NCI-H1417 (cell line): ENCODE measurements around the gene CSTF2T.
A peak's percentile ranks its signal among the peaks of the same experiment; 100 is the strongest.
"Not testable (repeated sequence)": the region's sequence is repeated elsewhere in the genome, so short reads cannot be mapped to it uniquely, and the experiment has no call there.

Source experiments
- DNase-seq, 3 experiments: peaks; one replicate each; lab custom pipeline; 2025; lab: John Stamatoyannopoulos, UW

Gene CSTF2T

GRCh38 chr10:51698473-51699063 is 827 bp downstream of the CSTF2T start:
- no peak for DNase-seq

GRCh38 chr10:51696251-51696650 is 3.1 kb downstream of the CSTF2T start:
- DNase-seq: no peak

DNA sequence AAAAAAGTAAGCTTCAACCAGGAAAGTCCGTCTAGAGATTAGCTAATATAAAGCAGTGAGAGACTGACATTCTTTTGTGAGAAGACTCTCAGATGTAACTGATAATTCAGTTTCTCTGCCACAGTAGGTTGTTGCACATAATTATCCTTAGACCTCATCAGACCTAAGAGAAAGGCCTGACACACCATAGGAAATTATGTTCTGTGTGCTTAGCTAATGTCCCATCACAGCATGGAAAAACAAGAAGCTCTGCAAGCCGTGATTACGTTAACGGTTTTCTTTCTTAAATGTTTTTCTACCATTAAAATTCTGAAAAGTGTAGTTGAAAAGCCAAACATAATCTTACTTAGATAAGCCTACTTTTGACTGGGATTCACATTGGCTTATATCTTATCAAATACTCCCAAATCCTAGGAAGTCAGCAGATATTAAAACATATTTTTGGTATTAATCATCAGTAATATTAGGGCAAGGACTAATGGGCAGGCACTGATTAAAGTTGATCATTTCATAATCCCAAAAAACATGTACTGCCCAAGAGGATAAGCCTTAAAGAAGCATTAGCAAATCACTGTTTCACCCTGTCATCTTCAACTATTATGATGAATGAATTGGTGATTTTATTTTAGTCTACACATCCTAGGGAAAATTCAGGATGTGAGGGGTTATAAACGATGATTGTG is 5.2 kb downstream of the CSTF2T start:
- no peak for DNase-seq

DNA sequence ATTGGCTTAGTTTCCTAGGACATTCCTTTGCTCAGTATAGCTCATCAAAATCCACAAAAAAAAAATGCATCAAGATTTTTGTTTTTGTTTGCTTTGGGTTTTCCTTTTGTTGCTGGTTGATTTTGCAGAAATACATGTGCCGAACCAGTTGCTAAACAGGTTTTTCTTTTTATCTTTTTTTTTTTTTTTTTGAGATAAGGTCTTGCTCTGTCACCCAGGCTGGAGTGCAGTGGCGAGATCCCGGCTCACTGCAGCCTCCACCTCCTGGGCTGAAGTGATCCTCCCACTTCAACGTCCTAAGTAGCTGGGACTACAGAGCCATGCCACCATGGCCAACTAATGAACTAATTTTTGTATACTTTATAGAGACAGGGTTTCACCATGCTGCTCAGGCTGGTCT is 8.3 kb downstream of the CSTF2T start:
- DNase-seq: no peak

DNA sequence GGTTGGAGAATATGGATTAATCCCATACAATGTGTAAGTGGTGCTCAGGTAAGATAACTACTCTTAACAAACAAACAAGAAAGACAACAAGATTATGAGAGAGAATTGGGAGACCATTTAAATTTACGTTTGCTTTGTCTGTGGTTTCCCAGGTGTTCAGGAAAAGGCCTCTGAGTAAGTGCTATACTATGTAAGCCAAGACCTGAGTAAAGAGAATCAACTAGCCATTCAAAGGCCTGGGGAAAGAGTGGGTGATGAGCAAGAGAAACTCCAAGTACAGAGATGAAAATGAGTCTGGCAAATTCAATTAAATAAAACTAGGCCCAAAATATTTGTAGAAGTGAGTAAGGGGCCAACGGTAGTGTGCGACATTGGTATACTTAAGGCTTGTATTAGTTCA is 9.9 kb downstream of the CSTF2T start:
- DNase-seq: no peak

DNA sequence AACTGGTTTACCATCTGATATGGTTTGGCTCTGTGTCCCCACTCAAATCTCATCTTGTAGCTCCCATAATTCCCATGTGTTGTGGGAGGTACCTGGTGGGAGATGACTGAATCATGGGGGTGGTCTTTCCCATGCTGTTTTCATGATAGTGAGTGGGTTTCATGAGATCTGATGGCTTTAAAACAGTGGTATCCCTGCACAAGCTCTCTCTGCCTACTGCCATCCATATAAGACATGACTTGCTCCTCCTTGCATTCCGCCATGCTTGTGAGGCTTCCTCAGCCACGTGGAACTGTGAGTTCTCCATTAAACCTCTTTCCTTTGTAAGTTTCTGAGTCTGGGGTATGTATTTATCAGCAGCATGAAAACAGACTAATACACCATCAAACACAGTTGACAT is 10.6 kb downstream of the CSTF2T start:
- not testable (repeated sequence) for DNase-seq

DNA sequence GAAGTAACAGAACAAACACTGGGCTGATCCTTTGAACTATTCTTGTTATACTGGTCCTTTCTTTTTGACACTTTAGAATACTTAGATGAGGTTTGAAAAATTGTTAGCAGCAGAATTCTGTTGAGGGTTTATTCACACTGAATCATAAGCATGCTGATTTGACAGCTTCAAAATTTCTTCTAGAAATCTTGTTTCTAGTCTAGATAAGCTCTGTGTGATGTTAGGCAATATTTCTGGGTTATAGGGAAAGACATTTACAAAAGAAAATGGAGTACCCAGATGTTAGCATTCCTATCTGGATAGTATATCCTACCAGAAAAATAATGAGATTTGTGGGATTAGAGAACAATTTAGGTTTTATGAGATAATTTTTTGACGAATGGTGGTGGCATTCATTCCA is 12.1 kb downstream of the CSTF2T start:
- no peak for DNase-seq

- DNase-seq: no peak
Measured at GRCh38 chr10:51685768-51686167, 13.6 kb downstream of the CSTF2T start.

- DNase-seq: no peak
Measured at GRCh38 chr10:51683031-51683691, 16.2 kb downstream of the CSTF2T start.

GRCh38 chr10:51679841-51680240 is 19.6 kb downstream of the CSTF2T start:
- DNase-seq: no peak

- DNase-seq: no peak
Measured at GRCh38 chr10:51675088-51675487, 24.3 kb downstream of the CSTF2T start.

DNA sequence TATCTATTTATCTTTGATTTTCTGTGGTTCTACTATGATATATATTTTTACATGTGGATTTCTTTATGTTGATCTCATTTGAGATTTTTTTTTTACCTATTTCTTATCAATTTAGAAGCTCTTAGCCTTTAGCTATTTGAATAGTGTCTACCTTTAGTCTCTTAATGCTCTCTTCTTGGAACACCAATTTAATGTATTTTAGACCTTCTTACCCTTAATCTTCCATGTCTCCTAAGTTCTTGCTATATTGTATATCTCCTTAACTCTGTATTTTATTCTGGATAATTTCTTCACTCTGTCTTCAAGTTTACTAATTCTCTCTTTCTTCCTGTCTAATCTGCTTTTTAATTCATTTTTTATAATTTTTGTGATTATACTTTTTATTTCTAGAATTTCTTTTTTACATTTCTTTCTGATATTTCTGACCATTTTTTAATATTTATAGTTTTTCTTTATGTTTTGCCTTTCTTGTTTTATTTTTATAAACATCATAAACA is 27.3 kb downstream of the CSTF2T start:
- DNase-seq: no peak

- DNase-seq: no peak
Measured at GRCh38 chr10:51669041-51669440, 30.4 kb downstream of the CSTF2T start.

DNA sequence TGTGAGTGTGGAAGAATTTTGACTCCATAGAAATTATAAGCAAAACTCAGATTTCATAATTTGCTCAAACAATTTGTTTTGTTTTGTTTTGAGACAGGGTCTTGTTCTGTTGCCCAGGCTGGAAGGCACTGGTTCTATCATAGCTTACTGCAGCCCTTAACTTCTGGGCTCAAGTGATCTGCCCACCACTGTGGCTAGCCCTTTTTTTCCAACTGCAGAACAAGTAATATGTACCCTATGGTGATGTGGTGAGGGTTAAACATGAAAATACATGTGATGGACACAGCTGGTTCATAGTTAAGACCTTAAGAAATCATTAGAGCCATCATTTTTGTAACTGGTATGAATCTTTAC is 31.1 kb downstream of the CSTF2T start:
- no peak for DNase-seq

DNA sequence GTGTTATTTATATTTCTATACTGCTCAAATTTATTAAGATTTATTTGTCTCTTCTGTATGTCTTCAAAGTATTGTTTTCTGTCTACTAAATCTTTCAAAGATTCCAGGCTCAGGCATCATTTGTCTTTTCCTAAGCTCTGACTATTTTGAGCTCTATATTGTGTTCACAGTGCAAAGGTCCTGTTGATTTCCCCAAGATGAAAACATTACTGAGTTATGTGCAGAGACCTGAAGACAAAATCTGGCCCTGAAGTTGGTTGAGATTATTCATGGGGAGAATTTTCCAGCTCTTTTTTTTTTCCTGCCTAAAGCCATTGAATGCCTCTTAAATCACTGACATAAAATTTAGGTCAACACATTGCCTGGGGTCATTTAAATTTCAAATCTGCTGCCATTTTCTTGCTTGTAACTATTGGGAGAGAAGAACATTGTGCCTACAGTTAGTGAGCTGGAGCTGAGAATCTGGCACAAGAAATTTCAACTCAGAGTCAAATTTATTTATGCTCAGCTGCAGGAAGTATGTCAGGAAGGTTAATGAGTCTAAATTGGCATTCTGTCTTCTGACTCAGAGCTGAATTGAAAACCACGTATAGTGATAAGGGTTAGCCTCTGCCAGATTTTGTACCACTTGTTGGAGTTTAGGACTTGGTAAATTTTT is 31.6 kb downstream of the CSTF2T start:
- peak in 1 of 3 experiments; percentile 6 for DNase-seq

DNA sequence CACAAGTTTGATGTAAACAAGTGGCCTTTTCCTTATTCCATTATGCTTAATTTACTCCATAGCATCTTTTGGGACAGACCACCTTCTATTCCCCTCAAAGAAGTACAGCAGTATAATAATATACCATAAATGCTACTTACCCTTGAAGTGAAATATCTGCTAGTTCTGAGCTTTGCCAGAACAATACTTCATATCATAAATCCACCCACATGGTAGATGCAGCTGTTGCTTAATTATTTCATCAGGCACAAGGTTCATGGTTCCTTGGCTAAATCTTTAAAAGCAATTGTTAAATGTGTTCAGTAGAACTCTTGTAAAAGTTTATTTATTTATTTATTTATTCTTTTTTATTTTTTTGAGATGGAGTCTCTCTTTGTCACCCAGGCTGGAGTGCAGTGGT is 32.9 kb downstream of the CSTF2T start:
- DNase-seq: no peak

DNA sequence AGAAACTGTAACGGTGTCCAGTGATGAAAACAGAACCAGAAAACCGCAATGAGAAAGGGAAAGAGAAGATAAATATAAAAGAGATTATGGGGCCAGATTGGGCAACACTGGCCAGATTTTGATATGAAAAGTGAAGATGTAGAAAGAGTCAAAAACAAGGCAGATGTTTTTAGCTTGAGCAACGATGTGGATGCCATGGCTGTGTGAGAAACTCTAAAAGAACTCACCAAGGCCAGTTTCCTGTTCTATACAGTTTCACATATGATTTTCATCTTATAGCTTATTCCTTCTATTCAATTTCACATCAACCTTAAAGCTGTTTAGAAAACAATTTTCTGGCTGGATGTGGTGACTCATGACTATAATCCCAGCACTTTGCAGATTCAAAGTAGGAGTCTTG is 36.3 kb downstream of the CSTF2T start:
- no peak for DNase-seq

GRCh38 chr10:51659344-51659743 is 40.1 kb downstream of the CSTF2T start:
- DNase-seq: no peak

DNA sequence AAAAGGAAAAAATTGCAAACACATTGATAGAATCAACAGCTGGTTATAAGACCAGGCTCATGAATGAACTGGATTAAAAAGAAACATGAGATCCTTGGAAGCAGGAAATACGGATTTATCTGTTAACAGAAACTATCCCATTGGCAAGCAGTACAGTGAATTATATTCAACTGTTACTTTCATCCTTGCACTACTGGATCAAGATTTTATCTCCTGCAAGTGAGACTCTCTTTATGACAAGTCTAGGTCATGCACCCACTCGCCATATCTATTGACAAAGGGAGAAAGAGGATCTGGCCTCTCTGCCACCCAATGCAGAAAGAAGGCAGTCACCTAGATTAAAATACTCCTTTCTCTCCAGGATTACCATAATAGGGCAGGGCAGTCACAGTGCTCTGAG is 41.4 kb downstream of the CSTF2T start:
- DNase-seq: no peak

GRCh38 chr10:51656503-51656902 is 42.9 kb downstream of the CSTF2T start:
- DNase-seq: no peak

DNA sequence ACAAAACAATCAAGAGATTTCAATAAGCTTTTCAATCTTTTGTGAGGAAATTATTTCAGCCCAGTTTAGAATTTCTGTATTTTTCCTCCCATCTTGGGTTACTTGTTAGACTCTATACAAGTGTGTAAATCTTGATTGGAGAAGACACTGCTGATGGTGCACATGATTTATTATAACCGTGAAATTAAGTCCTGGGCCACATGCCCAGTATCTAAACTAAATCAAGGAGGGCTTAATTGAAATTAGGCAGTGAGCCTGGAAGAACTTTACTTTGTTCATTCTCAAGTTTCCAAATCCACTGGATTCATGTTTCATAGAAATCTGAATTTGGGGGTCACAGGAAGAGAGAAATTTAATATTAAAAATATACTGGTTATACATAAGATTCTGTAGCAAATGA is 44.5 kb downstream of the CSTF2T start:
- DNase-seq: no peak

DNA sequence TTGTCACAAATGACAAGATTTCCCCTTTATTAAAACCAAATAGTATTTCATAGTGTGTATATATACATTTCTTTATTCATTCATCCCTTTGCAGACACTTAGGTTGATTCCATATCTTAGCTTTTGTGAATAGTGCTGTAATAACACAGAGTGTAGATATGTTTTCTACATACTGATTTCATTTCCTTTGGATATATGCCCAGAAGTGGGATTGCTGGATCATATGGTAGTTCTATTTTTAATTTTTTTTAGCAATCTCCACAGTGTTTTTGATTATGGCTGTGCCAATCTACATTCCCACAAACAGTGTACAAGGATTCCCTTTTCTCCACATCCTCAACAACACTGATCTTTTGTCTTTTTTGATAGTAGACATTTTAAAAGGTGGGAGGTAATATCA is 46.4 kb downstream of the CSTF2T start:
- no peak for DNase-seq

GRCh38 chr10:51651063-51651462 is 48.3 kb downstream of the CSTF2T start:
- no peak for DNase-seq
